Pancreas (tissue), 10 donors: ENCODE measurements around the gene EPC1. TPM values are rescaled to one million over a fixed set of nuclear protein-coding genes. Genes with fewer than 3 reads are reported as not detected.
"Not testable (repeated sequence)": the region's sequence is repeated elsewhere in the genome, so short reads cannot be mapped to it uniquely, and the experiment has no call there.

ENCODE experiments used
- ATAC-seq, 4 donors: fragments of 200-7000 bp; cut with Tn5 transposase; one replicate each; pipeline versions ENCODE4 v1.8.0 to v1.9.1; 2020; ENCODE audit warnings: mild to moderate bottlenecking in 4 of 4, moderate library complexity in 4 of 4
- DNase-seq, 6 donors: peaks; one replicate each; pipeline ENCODE4 v3.0.0-alpha.2; 2020
- FAIRE-seq: peaks from 2 replicates; lab custom pipeline; 2012; peaks lifted over from hg19 to GRCh38; lab: Jason Lieb, UNC
- H3K27ac ChIP-seq, 4 donors: fragments of 200-600 bp; sonication (generic); 1 replicate in 3 of 4; 2 replicates in 1 of 4; pipeline versions ENCODE4 v1.5.0 to v1.8.0; 2020
- H3K27me3 ChIP-seq, 4 donors: fragments of 200-600 bp; one replicate each; pipeline ENCODE4 v1.8.0; 2021
- H3K36me3 ChIP-seq, 3 donors: fragments of 200-600 bp; sonication (generic) in 1 of 3; one replicate each; pipeline versions ENCODE4 v1.5.0 to v1.8.0; 2020 to 2021
- H3K4me1 ChIP-seq, 3 donors: fragments of 200-600 bp; one replicate each; pipeline ENCODE4 v1.8.0; 2021
- H3K4me3 ChIP-seq, 4 donors: fragments of 200-600 bp; sonication (generic) in 2 of 4; one replicate each; pipeline versions ENCODE4 v1.5.0 to v1.8.0; 2020 to 2021
- H3K9me3 ChIP-seq, 4 donors: fragments of 200-600 bp; one replicate each; pipeline ENCODE4 v1.8.0; 2021
- CTCF ChIP-seq, 4 donors: fragments of 200-600 bp; sonication (generic) in 3 of 4; IDR thresholded peaks; one replicate each; pipeline versions ENCODE4 v1.5.0 to v1.8.0; 2021; ENCODE audit warnings: antibody characterized with exemption in 4 of 4
- WGBS, 2 donors: extraction: QIAGEN DNeasy Blood & Tissue Kit; methylation state at CpG; one replicate each; pipeline ENCODE4 v1.1.7; 2013; 5-methylcytosine and 5-hydroxymethylcytosine counted together
- intact Hi-C, 3 donors: fragments of 100-400 bp; cut with DNase I; formaldehyde crosslinking; loops; one replicate each; pipeline versions ENCODE4 v1.11.1 to v1.14.2; 2022
- polyA plus RNA-seq, 2 donors: library from polyadenylated mRNA; stranded (reverse); fragments of 200-250 nt; gene quantifications; one replicate each; pipeline ENCODE4 v1.2.3, GENCODE V29; 2013
- total RNA-seq, 6 donors: library from RNA; stranded (reverse); fragmentation: NEBNext Ultra II Directional in 4 of 6; extraction: Animal tissue kit (Norgen Biotek cat#: 25700) in 4 of 6; gene quantifications; one replicate each; pipeline versions ENCODE4 v1.2.1 to v1.2.4, GENCODE V29; 2021 to 2023
- donor health status: healthy with polysubstance abuse.
- donor health status: DM: no; HTN: no; CAD: no; lungs with moderate emphysema.
- donor health status: DM: no; HTN: no; CAD: no.
- donor health status: control.
- donor health status: control.
- donor health status: Bipolar disorder and iron deficiency.
- donor health status: DM: yes; HTN: yes; CAD: no.
- donor health status: DM: no; HTN: no; CAD: no.
- donor health status: DM: no; HTN: no; CAD: no.
- donor health status: DM: yes; HTN: yes; CAD: no.

The EPC1 gene
- total and polyA plus RNA-seq, 8 donors = 11.3 to 21.8 (median 16.4) TPM

GRCh38 chr10:32366588-32366987 is 19.6 kb upstream of the EPC1 start:
- H3K4me1 ChIP-seq = peaks cover 5 to 12% (median 8%) of the 10 kb centered on the region in 3 donors
- no peak for ATAC-seq
- no peak for TF ChIP-seq CTCF (IDR thresholded peaks at IDR 0.05)
- intact Hi-C loops = no loop called here
- no peak for DNase-seq
- H3K36me3 ChIP-seq = no peaks in the 10 kb centered on the region
- H3K27me3 ChIP-seq = no peaks in the 10 kb centered on the region
- 39 to 49% methylated on average over 3 of the region's 3 CpGs for WGBS, 2 donors
- no peak overlapping the region for H3K27ac ChIP-seq
- FAIRE-seq = no peak
- no peak overlapping the region for H3K4me3 ChIP-seq
- H3K9me3 ChIP-seq = no peaks in the 10 kb centered on the region

GRCh38 chr10:32366111-32366510 is 19.2 kb upstream of the EPC1 start:
- no peaks in the 10 kb centered on the region for H3K9me3 ChIP-seq
- ATAC-seq (no peak), DNase-seq (no peak), FAIRE-seq (peak; percentile 45)
- 62 to 85% methylated on average over 4 of the region's 4 CpGs for WGBS, 2 donors
- no peak overlapping the region for H3K4me3 ChIP-seq
- intact Hi-C loops = no loop called here
- H3K27me3 ChIP-seq = no peaks in the 10 kb centered on the region
- no peak overlapping the region for H3K27ac ChIP-seq
- H3K4me1 ChIP-seq = peaks cover 5 to 12% (median 8%) of the 10 kb centered on the region in 3 donors
- H3K36me3 ChIP-seq = no peaks in the 10 kb centered on the region
- no peak for TF ChIP-seq CTCF (IDR thresholded peaks at IDR 0.05)

GRCh38 chr10:32365404-32365803 is 18.4 kb upstream of the EPC1 start:
- H3K9me3 ChIP-seq, H3K36me3 ChIP-seq, intact Hi-C loops, FAIRE-seq, H3K4me3 ChIP-seq, H3K27ac ChIP-seq, H3K27me3 ChIP-seq, ATAC-seq, DNase-seq: not testable (repeated sequence)
- WGBS, 2 donors = 94 to 95% methylated on average over 8 of the region's 8 CpGs
- peaks cover 5 to 12% (median 8%) of the 10 kb centered on the region in 3 donors for H3K4me1 ChIP-seq

GRCh38 chr10:32362571-32362970 is 15.6 kb upstream of the EPC1 start:
- H3K4me1 ChIP-seq = peaks cover 0 to 6% (median 3%) of the 10 kb centered on the region in 3 donors
- no peak overlapping the region for H3K27ac ChIP-seq
- no peak for DNase-seq
- 89% methylated on average over 6 of the region's 6 CpGs for WGBS, 2 donors
- no peak for FAIRE-seq
- intact Hi-C loops = no loop called here
- no peak for TF ChIP-seq CTCF (IDR thresholded peaks at IDR 0.05)
- ATAC-seq = no peak
- no peak overlapping the region for H3K4me3 ChIP-seq
- H3K27me3 ChIP-seq = no peaks in the 10 kb centered on the region
- H3K9me3 ChIP-seq = no peaks in the 10 kb centered on the region
- no peaks in the 10 kb centered on the region for H3K36me3 ChIP-seq

- TF ChIP-seq CTCF (IDR thresholded peaks at IDR 0.05) = no peak
- H3K27ac ChIP-seq = no peak overlapping the region
- ATAC-seq = peak in 2 of 4 donors; percentile 16 to 56
- WGBS, 2 donors = 89 to 91% methylated on average over 2 of the region's 2 CpGs
- no peaks in the 10 kb centered on the region for H3K36me3 ChIP-seq
- DNase-seq = no peak
- intact Hi-C loops = no loop called here
- no peak overlapping the region for H3K4me3 ChIP-seq
- H3K9me3 ChIP-seq = no peaks in the 10 kb centered on the region
- H3K27me3 ChIP-seq = no peaks in the 10 kb centered on the region
- no peak for FAIRE-seq
- peaks cover 0 to 3% (median 2%) of the 10 kb centered on the region in 3 donors for H3K4me1 ChIP-seq
Measured at GRCh38 chr10:32360884-32361283, 13.9 kb upstream of the EPC1 start.
